Kidney (tissue), 14 donors: ENCODE measurements around the gene PHOX2B. TPM values are rescaled to one million over a fixed set of nuclear protein-coding genes. Genes with fewer than 3 reads are reported as not detected.

ENCODE experiments used
- DNase-seq, 5 donors: peaks; one replicate each; pipeline ENCODE4 v3.0.0-alpha.2; 2013 to 2020
- FAIRE-seq: peaks from 2 replicates; lab custom pipeline; 2012; peaks lifted over from hg19 to GRCh38; lab: Jason Lieb, UNC
- H3K27ac ChIP-seq, 2 donors: one replicate each; pipeline ENCODE4 v1.7.0; 2013; ENCODE audit warnings: low read depth in 2 of 2, low read length in 2 of 2, inconsistent platforms in 1 of 2
- H3K27me3 ChIP-seq: one replicate; pipeline ENCODE4 v1.7.1; 2013; ENCODE audit warnings: low read length, inconsistent platforms; ENCODE audit not compliant: control insufficient read depth, insufficient read depth
- H3K36me3 ChIP-seq, 3 donors: one replicate each; pipeline versions ENCODE4 v1.7.0 to v1.7.1; 2013; ENCODE audit warnings: low read length in 3 of 3, control low read depth in 1 of 3, inconsistent platforms in 1 of 3; ENCODE audit not compliant: insufficient read depth in 3 of 3, control insufficient read depth in 2 of 3
- H3K4me1 ChIP-seq, 3 donors: one replicate each; pipeline versions ENCODE4 v1.7.0 to v1.7.1; 2013; ENCODE audit warnings: low read length in 3 of 3, inconsistent platforms in 1 of 3, low read depth in 1 of 3; ENCODE audit not compliant: control insufficient read depth in 2 of 3, insufficient read depth in 2 of 3
- H3K4me3 ChIP-seq, 3 donors: one replicate each; pipeline versions ENCODE4 v1.7.0 to v1.8.1; 2013; ENCODE audit warnings: low read length in 3 of 3, control low read depth in 1 of 3, inconsistent platforms in 1 of 3
- H3K9ac ChIP-seq, 3 donors: one replicate each; pipeline versions ENCODE4 v1.7.0 to v1.7.1; 2013; ENCODE audit warnings: low read length in 3 of 3, control low read depth in 1 of 3, inconsistent platforms in 1 of 3
- H3K9me3 ChIP-seq, 3 donors: one replicate each; pipeline versions ENCODE4 v1.7.0 to v1.7.1; 2013; ENCODE audit warnings: low read length in 3 of 3, control low read depth in 1 of 3, inconsistent platforms in 1 of 3; ENCODE audit not compliant: control insufficient read depth in 2 of 3, insufficient read depth in 1 of 3
- CTCF ChIP-seq: IDR thresholded peaks from 3 replicates; pipeline ENCODE4 v1.5.1; 2012; ENCODE audit warnings: mild to moderate bottlenecking, moderate library complexity, borderline replicate concordance; ENCODE audit not compliant: insufficient read depth; ENCODE audit errors: extremely low read depth
- intact Hi-C: fragments of 100-400 bp; cut with DNase I; formaldehyde crosslinking; loops from one replicate; pipeline ENCODE4 v1.11.1; 2022
- polyA plus RNA-seq: library from polyadenylated mRNA; stranded (reverse); fragments of 350-450 nt; fragmentation: Illumina TruSeq; extraction: RNeasy Lipid Tissue Mini Kit (QIAGEN cat#74804); gene quantifications from one replicate; pipeline ENCODE4 v1.2.3, GENCODE V29; 2014; ENCODE audit warnings: low read depth, low replicate concordance; ENCODE audit not compliant: insufficient read depth
- total RNA-seq: library from RNA; stranded (reverse); fragmentation: NEBNext Ultra II Directional; extraction: Animal tissue kit (Norgen Biotek cat#: 25700); gene quantifications from one replicate; pipeline ENCODE4 v1.2.1, GENCODE V29; 2021
- donor health status: control.
- donor health status: control.
- donor health status: control.
- donor health status: control.
- donor health status: control.
- donor health status: DM: yes; HTN: yes; CAD: no.
- donor health status: Normal renal cell carcinoma (clear cell type).

Gene PHOX2B
- total and polyA plus RNA-seq, 2 donors from 2014 or later, result not detected

- intact Hi-C loops, result no loop called here
- no peaks in the 10 kb centered on the region for H3K9me3 ChIP-seq
- FAIRE-seq, result no peak
- H3K4me3 ChIP-seq, result no peak overlapping the region
- no peak for DNase-seq
- H3K9ac ChIP-seq, result no peak overlapping the region
- no peaks in the 10 kb centered on the region for H3K4me1 ChIP-seq
- TF ChIP-seq CTCF, result no peak
- no peaks in the 10 kb centered on the region for H3K36me3 ChIP-seq
- H3K27me3 ChIP-seq, result no peaks in the 10 kb centered on the region
- H3K27ac ChIP-seq, result no peak overlapping the region
Observed at GRCh38 chr4:41709844-41710481, 38.6 kb downstream of the PHOX2B start.

GRCh38 chr4:41703785-41704184, 44.7 kb downstream of the PHOX2B start:
- Histone ChIP-seq H3K36me3 (no peaks in the 10 kb centered on the region), H3K9me3 (no peaks in the 10 kb centered on the region), H3K27ac (no peak overlapping the region), H3K4me3 (no peak overlapping the region), H3K9ac (no peak overlapping the region), H3K4me1 (no peaks in the 10 kb centered on the region), H3K27me3 (no peaks in the 10 kb centered on the region)
- no peak for TF ChIP-seq CTCF
- no peak for DNase-seq
- intact Hi-C loops, result no loop called here
- no peak for FAIRE-seq

GRCh38 chr4:41702770-41703169, 45.8 kb downstream of the PHOX2B start:
- no peak overlapping the region for H3K9ac ChIP-seq
- intact Hi-C loops, result no loop called here
- no peak for DNase-seq
- FAIRE-seq, result no peak
- no peak overlapping the region for H3K27ac ChIP-seq
- no peak overlapping the region for H3K4me3 ChIP-seq
- no peak for TF ChIP-seq CTCF
- no peaks in the 10 kb centered on the region for H3K4me1 ChIP-seq
- H3K9me3 ChIP-seq, result no peaks in the 10 kb centered on the region
- no peaks in the 10 kb centered on the region for H3K27me3 ChIP-seq
- H3K36me3 ChIP-seq, result no peaks in the 10 kb centered on the region

GRCh38 chr4:41701983-41702382, 46.5 kb downstream of the PHOX2B start:
- Histone ChIP-seq H3K9ac (no peak overlapping the region), H3K4me3 (no peak overlapping the region), H3K36me3 (no peaks in the 10 kb centered on the region), H3K27me3 (no peaks in the 10 kb centered on the region), H3K27ac (no peak overlapping the region), H3K4me1 (no peaks in the 10 kb centered on the region), H3K9me3 (no peaks in the 10 kb centered on the region)
- intact Hi-C loops, result no loop called here
- DNase-seq (no peak), FAIRE-seq (no peak)
- no peak for TF ChIP-seq CTCF
